WI38 (cell line): ENCODE results near the gene SRPRB.

Experiments used
- H3K4me3 ChIP-seq: 2 replicates; pipeline ENCODE4 v1.5.1; 2011; ENCODE audit warnings: low read depth, mild to moderate bottlenecking, control low read depth, low read length
- CTCF ChIP-seq: IDR thresholded peaks from 2 replicates; pipeline ENCODE4 v1.5.1; 2012; ENCODE audit warnings: low read depth, mild to moderate bottlenecking, control low read depth, low read length

Gene SRPRB

GRCh38 chr3:133821767-133822638 is 16.4 kb downstream of the SRPRB start:
- no peak overlapping the region for H3K4me3 ChIP-seq
- peak; percentile 41 for TF ChIP-seq CTCF

GRCh38 chr3:133824961-133825485 is 19.4 kb downstream of the SRPRB start:
- H3K4me3 ChIP-seq = no peak overlapping the region
- no peak for TF ChIP-seq CTCF

- H3K4me3 ChIP-seq = no peak overlapping the region
- TF ChIP-seq CTCF = no peak
These were observed 20.5 kb downstream of the SRPRB start for GRCh38 chr3:133825969-133826727.

GRCh38 chr3:133827136-133827535 is 21.5 kb downstream of the SRPRB start:
- no peak for TF ChIP-seq CTCF
- H3K4me3 ChIP-seq = no peak overlapping the region

- H3K4me3 ChIP-seq = no peak overlapping the region
- TF ChIP-seq CTCF = no peak
These were observed 22.1 kb downstream of the SRPRB start for GRCh38 chr3:133827684-133828083.

GRCh38 chr3:133828576-133829309 is 23.1 kb downstream of the SRPRB start:
- H3K4me3 ChIP-seq = no peak overlapping the region
- TF ChIP-seq CTCF = no peak
